ENCODE data around the gene ZHX3.

GRCh38 chr20:41356951-41357350 lies 39.4 kb upstream of the ZHX3 start:
- TF ChIP-seq CTCF (IDR thresholded peaks at IDR 0.05) (no peak), POLR2AphosphoS5 (IDR thresholded peaks at IDR 0.05) (no peak)

Measured in suprapubic skin (tissue), 3 donors.